ENCODE results near the gene RABL3.
"Not testable (repeated sequence)": the region's sequence is repeated elsewhere in the genome, so short reads cannot be mapped to it uniquely, and the experiment has no call there.

RABL3 gene

GRCh38 chr3:120642368-120642948 lies 99.9 kb downstream of the RABL3 start:
- FAIRE-seq, result no peak

- no peak for FAIRE-seq
Observed at GRCh38 chr3:120641696-120642246, 100.5 kb downstream of the RABL3 start.

GRCh38 chr3:120640231-120640630 lies 102.1 kb downstream of the RABL3 start:
- FAIRE-seq, result no peak

GRCh38 chr3:120638820-120639219 lies 103.5 kb downstream of the RABL3 start:
- not testable (repeated sequence) for FAIRE-seq

- no peak for FAIRE-seq
Observed at GRCh38 chr3:120637851-120638559, 104.3 kb downstream of the RABL3 start.

- FAIRE-seq, result no peak
Observed at GRCh38 chr3:120636795-120637401, 105.4 kb downstream of the RABL3 start.

All from TTC549 (cell line).